Smooth muscle cell (in vitro differentiated cells): ENCODE results near the gene TMEM41A. TPM values are rescaled to one million over a fixed set of nuclear protein-coding genes. Genes with fewer than 3 reads are reported as not detected.

Source experiments
- DNase-seq: peaks from one replicate; lab custom pipeline; 2025; ENCODE audit not compliant: unreplicated experiment; lab: John Stamatoyannopoulos, UW
- H2AFZ ChIP-seq: fragments of 200-600 bp; sonication (generic); 2 replicates; pipeline ENCODE4 v1.6.0; 2016; ENCODE audit warnings: antibody characterized with exemption, low read depth, mild to moderate bottlenecking
- H3F3A ChIP-seq: fragments of 200-600 bp; sonication (generic); 2 replicates; pipeline ENCODE4 v1.6.0; 2017; ENCODE audit warnings: antibody characterized with exemption, low read depth
- H3K27ac ChIP-seq: fragments of 200-600 bp; sonication (generic); 2 replicates; pipeline ENCODE4 v1.5.1; 2016; ENCODE audit warnings: low read depth, mild to moderate bottlenecking
- H3K27me3 ChIP-seq: fragments of 200-600 bp; sonication (generic); 2 replicates; pipeline ENCODE4 v1.6.1; 2016; ENCODE audit warnings: low read depth, mild to moderate bottlenecking
- H3K36me3 ChIP-seq: fragments of 200-600 bp; sonication (generic); 2 replicates; pipeline ENCODE4 v1.5.1; 2016; ENCODE audit warnings: low read depth
- H3K4me1 ChIP-seq: fragments of 200-600 bp; sonication (generic); 2 replicates; pipeline ENCODE4 v1.5.1; 2016; ENCODE audit warnings: low read depth
- H3K4me2 ChIP-seq: fragments of 200-600 bp; sonication (generic); 2 replicates; pipeline ENCODE4 v1.6.0; 2016; ENCODE audit warnings: mild to moderate bottlenecking
- H3K4me3 ChIP-seq: fragments of 200-600 bp; sonication (generic); 2 replicates; pipeline ENCODE4 v1.5.1; 2016; ENCODE audit warnings: mild to moderate bottlenecking
- H3K79me2 ChIP-seq: fragments of 200-600 bp; sonication (generic); 2 replicates; pipeline ENCODE4 v1.6.0; 2016; ENCODE audit warnings: low read depth, mild to moderate bottlenecking
- H3K9ac ChIP-seq: fragments of 200-600 bp; sonication (generic); 2 replicates; pipeline ENCODE4 v1.6.0; 2016; ENCODE audit warnings: low read depth
- H3K9me3 ChIP-seq: fragments of 200-600 bp; sonication (generic); replicated peaks from 2 replicates; pipeline ENCODE4 v1.5.1; 2016; ENCODE audit warnings: low read depth
- H4K20me1 ChIP-seq: fragments of 200-600 bp; sonication (generic); 2 replicates; pipeline ENCODE4 v1.6.0; 2016; ENCODE audit warnings: low read depth
- WGBS: methylation state at CpG from one replicate; pipeline ENCODE4 v1.1.7; 2016; ENCODE audit warnings: low lambda C conversion rate; 5-methylcytosine and 5-hydroxymethylcytosine counted together
- polyA plus RNA-seq: library from polyadenylated mRNA; unstranded; fragments of >200 nt; fragmentation: Nextera tagmentation; extraction: Ambion mirVana; gene quantifications from 2 replicates; pipeline ENCODE4 v1.2.1, GENCODE V29; 2016
- total RNA-seq: library from RNA; depleted of rRNA; stranded (reverse); fragments of >200 nt; gene quantifications from 2 replicates; pipeline ENCODE4 v1.2.3, GENCODE V29; 2014
- TF ChIP-seq, protein P1 (sequence below): fragments of 200-600 bp; sonication (generic); IDR thresholded peaks from 2 replicates; pipeline ENCODE4 v1.5.1; 2017; ENCODE audit warnings: borderline replicate concordance, mild to moderate bottlenecking, antibody characterized with exemption; ENCODE audit not compliant: insufficient read depth, poor library complexity, severe bottlenecking

TMEM41A gene
- total and polyA plus RNA-seq, 2 experiments from 2014 or later: 19.7 to 21.3 TPM

DNA sequence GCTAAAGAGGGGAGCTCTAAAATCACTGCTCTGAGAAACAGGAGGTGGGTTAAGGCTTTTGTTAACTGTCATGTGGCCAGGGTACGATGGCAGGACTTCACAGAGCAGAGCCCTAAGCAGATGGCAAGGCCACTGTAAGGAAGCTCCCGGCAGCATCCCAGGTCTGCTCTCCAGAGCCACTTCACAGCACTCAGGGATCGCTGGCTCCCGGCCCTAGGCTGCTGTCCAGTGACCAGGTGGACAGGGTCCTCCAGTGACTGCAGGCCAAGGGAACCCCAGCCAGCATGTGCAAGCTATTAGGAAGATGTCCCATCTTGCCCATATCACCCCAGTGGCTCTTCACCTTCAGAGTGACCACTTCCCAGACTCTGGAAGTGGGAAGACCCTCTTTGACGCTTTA, 10.4 kb downstream of the TMEM41A start:
- Histone ChIP-seq H3K79me2 (no peaks in the 10 kb centered on the region), H3K27ac (no peak overlapping the region), H3K27me3 (no peaks in the 10 kb centered on the region), H3K36me3 (no peaks in the 10 kb centered on the region), H3K9ac (no peak overlapping the region), H3K4me2 (no peak overlapping the region), H3K4me1 (no peaks in the 10 kb centered on the region), H2AFZ (no peak overlapping the region), H4K20me1 (no peaks in the 10 kb centered on the region), H3K9me3 (no peaks in the 10 kb centered on the region), H3F3A (no peaks in the 10 kb centered on the region), H3K4me3 (no peak overlapping the region)
- WGBS: 93% methylated on average over 5 of the region's 5 CpGs
- no peak for DNase-seq
- TF ChIP-seq, protein P1, sequence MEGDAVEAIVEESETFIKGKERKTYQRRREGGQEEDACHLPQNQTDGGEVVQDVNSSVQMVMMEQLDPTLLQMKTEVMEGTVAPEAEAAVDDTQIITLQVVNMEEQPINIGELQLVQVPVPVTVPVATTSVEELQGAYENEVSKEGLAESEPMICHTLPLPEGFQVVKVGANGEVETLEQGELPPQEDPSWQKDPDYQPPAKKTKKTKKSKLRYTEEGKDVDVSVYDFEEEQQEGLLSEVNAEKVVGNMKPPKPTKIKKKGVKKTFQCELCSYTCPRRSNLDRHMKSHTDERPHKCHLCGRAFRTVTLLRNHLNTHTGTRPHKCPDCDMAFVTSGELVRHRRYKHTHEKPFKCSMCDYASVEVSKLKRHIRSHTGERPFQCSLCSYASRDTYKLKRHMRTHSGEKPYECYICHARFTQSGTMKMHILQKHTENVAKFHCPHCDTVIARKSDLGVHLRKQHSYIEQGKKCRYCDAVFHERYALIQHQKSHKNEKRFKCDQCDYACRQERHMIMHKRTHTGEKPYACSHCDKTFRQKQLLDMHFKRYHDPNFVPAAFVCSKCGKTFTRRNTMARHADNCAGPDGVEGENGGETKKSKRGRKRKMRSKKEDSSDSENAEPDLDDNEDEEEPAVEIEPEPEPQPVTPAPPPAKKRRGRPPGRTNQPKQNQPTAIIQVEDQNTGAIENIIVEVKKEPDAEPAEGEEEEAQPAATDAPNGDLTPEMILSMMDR: no peak

DNA sequence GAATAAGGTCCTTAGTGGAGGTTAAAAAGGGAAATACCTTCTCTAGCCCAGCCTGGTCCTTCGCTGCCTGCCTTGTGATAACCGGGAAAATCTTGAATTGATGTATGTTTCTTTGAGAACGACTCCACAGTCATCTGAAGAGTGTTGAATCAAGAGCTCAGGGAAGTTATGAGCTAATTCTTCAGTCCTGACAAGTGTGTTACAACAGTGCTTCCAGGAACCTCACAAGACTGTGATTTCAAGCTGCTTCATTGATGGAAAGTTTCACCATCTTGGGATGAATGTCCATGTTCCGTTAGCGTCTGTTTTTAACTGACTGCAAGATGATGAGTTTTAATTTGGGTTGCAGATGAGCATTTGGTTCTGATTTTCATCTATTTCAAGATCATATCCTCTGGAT, 12.4 kb downstream of the TMEM41A start:
- TF ChIP-seq, protein P1: no peak
- Histone ChIP-seq H3K4me3 (no peak overlapping the region), H3K36me3 (no peaks in the 10 kb centered on the region), H2AFZ (no peak overlapping the region), H4K20me1 (no peaks in the 10 kb centered on the region), H3K9me3 (no peaks in the 10 kb centered on the region), H3F3A (no peaks in the 10 kb centered on the region), H3K79me2 (no peaks in the 10 kb centered on the region), H3K4me1 (no peaks in the 10 kb centered on the region), H3K27me3 (no peaks in the 10 kb centered on the region), H3K4me2 (no peak overlapping the region), H3K27ac (no peak overlapping the region), H3K9ac (no peak overlapping the region)
- no peak for DNase-seq
- 99% methylated on average over 5 of the region's 5 CpGs for WGBS

DNA sequence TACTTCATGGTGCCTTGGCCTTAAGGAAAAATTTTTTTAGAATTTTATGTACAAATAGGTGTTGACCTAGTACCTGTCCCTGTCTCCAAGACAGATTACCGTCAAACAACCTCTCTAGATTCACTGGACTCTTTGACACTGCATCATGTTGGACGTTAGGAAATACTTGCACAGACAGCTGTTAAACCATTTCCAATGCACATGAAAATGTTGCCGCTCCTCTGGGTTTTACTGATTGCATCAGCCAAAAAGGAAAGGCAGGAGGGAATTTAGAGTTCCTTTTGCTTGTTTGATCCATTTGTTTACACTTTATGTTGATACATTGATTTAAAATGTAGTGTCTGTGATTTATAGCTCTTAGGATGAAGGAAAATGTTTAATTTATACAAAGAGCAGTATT, 14.5 kb downstream of the TMEM41A start:
- H3F3A ChIP-seq: no peaks in the 10 kb centered on the region
- WGBS: 97% methylated on average over 3 of the region's 3 CpGs
- TF ChIP-seq, protein P1: no peak
- H2AFZ ChIP-seq: no peak overlapping the region
- no peak for DNase-seq
- H3K27me3 ChIP-seq: no peaks in the 10 kb centered on the region
- no peak overlapping the region for H3K4me2 ChIP-seq
- H3K9ac ChIP-seq: no peak overlapping the region
- no peaks in the 10 kb centered on the region for H3K9me3 ChIP-seq
- H3K79me2 ChIP-seq: no peaks in the 10 kb centered on the region
- no peak overlapping the region for H3K4me3 ChIP-seq
- H3K36me3 ChIP-seq: no peaks in the 10 kb centered on the region
- no peaks in the 10 kb centered on the region for H4K20me1 ChIP-seq
- H3K4me1 ChIP-seq: no peaks in the 10 kb centered on the region
- no peak overlapping the region for H3K27ac ChIP-seq

DNA sequence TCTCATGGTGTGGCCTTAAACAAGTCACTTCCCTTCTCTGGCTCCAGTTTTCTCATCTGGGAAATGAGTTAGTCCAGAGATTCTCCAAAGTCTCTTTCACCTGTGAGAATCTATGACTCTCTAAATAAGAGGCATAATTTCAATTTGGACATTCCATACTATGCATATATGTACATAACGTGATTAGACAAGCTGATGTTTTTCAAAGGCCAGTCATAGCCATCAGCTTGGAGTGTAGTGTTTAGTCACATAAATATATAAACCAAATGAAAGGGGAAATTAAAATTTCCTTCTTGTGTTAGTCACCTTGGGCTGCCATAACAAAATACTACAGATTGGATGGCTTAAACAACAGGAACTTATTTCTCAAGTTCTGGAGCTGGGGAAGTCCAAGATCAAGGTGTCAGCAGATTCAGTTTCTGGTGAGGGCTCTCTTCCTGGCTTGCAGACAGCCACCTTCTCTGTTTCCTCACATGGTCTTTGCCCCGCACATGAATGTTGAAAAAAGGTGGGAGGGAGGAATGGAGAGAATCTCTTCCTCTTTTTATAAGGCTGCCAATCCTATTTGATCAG, 19.4 kb downstream of the TMEM41A start:
- H3K4me2 ChIP-seq: no peak overlapping the region
- no peaks in the 10 kb centered on the region for H3K79me2 ChIP-seq
- DNase-seq: no peak
- H3F3A ChIP-seq: no peaks in the 10 kb centered on the region
- H4K20me1 ChIP-seq: no peaks in the 10 kb centered on the region
- H2AFZ ChIP-seq: no peak overlapping the region
- no peak overlapping the region for H3K27ac ChIP-seq
- H3K4me1 ChIP-seq: no peaks in the 10 kb centered on the region
- TF ChIP-seq, protein P1: no peak
- no peaks in the 10 kb centered on the region for H3K36me3 ChIP-seq
- H3K9ac ChIP-seq: no peak overlapping the region
- no peaks in the 10 kb centered on the region for H3K9me3 ChIP-seq
- H3K27me3 ChIP-seq: no peaks in the 10 kb centered on the region
- WGBS: 97% methylated on average over 2 of the region's 2 CpGs
- no peak overlapping the region for H3K4me3 ChIP-seq
